GM19467 (cell line): ENCODE results near the gene ZNF579.
"Not testable (repeated sequence)": the region's sequence is repeated elsewhere in the genome, so short reads cannot be mapped to it uniquely, and the experiment has no call there.

Source experiments
- ATAC-seq: cut with Tn5 transposase; IDR thresholded peaks from one replicate; pipeline ENCODE4 v1.9.1; 2021; ENCODE audit warnings: mild to moderate bottlenecking, moderate library complexity; ENCODE audit not compliant: unreplicated experiment

ZNF579 gene

DNA sequence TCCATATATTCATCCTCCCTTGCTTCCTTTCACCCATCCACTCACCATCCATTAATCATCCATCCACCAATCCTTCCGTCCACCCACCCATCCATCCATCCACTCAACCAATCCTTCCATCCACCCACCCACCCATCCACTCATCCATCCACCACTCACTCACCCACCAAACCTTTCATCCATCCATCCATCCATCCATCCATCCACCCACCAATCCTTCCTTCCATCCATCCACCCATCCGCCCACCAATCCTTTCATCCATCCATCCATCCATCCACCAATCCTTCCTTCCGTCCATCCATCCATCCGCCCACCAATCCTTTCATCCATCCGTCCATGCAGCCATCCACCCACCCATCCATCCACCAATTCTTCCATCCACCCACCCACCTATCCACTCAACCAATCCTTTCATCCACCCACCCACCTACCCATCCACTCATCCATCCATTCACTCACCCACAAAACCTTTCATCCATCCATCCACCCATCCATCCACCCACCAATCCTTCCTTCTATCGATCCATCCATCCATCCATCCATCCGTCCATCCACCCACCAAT is 38.3 kb downstream of the ZNF579 start:
- ATAC-seq, result no peak

DNA sequence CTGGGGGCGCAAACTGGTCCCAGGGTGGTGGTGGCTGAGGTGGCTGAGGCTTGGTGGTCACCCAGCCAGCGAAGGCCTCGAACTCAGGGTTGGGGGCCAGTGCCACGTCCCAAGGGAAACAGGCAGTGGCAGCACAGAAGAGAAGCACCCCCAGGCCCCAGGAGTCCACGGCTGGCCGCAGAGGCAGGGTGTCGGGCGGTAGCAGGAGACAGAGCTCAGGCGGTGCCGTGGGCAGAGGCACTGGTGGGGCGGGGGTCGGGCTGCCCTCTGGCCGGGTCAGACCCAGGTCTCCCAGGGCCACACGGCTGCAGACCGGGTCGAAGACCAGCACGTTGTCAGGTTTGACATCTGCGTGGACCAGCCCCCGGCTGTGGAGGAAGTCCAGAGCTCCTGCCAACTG is 39.6 kb downstream of the ZNF579 start:
- ATAC-seq, result no peak

DNA sequence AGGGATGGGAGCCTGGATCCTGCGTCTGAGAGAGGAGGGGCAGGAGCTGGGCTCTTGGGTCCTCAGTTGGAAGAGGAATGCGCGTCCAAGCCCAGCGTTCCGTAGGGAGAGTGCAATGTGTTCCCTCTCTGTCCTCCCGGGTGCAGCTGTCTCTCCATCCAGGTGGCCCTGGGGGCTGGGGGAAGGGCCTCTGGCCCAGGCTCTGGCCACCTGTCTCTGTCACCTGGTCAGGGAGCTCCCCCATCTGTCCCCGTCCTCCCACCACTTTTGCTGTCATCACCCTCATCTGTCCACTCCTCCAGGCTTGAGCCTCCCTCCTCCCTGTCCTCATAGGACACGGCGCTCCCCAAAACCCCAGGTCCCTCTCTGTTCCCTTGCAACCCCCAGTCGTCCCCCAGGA is 40.0 kb downstream of the ZNF579 start:
- no peak for ATAC-seq

DNA sequence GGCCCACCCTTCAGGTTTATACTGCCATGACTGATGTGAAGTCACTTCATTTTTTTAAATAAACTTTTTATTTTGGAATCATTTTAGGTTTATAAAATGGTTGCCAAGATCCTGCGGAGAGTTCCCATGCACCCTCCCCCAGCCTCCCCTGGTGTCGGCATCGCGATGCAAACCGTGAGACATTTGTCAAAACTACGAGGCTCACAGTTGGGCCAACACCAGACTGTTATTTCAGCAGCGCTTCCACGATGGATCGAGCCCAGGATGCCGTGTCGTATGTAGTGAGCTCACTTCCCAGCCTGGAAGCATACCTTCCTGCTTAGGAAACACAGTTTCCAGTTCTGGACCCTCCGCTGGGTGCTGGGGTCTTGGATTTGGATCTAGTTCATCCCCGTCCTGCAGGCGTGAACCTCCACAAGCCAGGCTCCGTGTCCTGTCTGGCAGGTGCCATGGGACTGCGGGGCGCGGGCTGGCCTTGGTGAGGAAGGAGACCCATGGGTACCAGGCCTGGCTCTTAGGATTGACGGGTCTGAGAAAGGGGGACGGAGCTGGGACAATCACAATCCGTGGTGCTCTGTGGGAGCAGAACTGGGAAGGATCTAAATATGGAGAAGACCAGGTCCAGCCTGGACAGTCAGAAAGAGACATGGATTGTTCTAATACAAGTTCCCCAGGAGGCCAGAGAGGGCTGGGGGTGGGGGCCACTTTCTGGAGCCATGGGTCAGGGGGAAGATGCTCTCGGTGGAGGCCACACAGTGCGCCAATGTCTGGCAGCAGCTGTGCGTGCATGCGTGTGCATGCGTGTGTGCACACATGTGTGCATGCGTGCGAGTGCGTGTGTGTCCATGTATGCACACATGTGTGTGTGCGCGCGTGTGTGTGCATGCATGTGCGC is 41.3 kb downstream of the ZNF579 start:
- no peak for ATAC-seq

DNA sequence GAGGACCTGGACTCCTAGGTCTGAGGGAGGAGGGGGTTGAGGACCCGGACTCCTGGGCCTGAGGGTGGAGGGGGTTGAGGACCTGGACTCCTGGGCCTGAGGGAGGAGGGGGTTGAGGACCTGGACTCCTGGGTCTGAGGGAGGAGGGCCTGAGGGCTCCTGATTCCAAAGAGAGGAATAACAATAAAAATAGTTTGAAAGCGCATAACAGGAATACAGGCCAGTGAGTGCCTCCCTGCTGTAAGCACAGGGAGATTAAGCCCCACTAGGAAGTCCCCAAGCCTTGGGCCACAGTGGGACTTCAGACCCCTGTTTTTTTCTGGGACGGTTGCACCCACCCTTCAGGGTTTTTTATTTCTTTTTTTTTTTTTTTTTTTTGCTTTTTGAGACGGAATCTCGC is 42.5 kb downstream of the ZNF579 start:
- no peak for ATAC-seq

DNA sequence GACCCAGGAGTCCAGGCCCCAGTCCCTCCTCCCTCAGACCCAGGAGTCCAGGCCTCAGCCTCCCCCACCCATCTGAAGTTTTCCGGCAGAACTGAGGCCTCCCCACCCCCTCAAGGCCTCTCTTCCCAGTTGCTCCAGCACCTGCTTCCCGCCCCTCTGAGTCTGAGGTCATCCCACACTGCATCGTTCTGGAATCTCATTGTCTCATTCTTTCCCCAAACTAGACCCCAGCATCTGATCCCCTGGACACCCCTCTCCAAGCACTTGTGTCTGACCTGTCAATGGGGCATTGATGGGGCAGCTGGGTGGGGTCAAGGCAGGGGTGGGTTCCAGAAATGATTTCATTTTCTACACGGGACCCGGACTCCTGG is 42.9 kb downstream of the ZNF579 start:
- ATAC-seq, result no peak

DNA sequence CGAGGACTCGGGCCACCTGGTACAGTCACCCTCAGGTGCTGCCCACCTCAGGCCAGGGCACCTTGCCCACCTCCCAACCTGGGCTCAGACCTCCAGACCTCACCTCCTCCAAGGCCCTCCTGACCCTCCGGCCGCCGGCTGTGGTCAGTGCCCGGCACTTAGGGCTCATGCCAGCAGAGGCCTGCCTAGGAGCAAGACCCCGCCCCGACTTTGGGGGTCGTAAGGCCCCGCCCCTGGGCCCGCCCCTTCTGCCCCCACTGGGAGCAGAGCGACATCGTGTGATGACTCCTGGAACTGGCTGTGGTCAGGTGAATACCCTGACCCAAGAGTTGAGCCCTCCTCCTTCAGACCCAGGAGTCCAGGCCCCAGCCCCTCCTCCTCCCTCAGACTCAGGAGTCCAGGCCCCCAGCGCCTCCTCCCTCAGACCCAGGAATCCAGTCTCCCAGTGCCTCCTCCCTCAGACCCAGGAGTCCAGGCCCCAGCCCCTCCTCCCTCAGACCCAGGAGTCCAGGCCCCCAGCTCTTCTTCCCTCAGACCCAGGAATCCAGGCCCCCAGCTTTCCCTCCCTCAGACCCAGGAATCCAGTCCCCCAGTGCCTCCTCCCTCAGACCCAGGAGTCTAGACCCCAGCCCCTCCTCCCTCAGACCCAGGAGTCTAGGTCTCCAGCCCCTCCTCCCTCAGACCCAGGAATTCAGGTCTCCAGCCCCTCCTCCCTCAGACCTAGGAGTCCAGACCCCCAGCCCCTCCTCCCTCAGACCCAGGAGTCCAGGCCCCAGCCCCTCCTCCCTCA is 43.5 kb downstream of the ZNF579 start, which contains the start of gene SBK2:
Gene SBK2, minus strand, starts transcription at position 183 of the 790 bp plus-strand sequence. CDS start 839 bp downstream, outside the sequence.
- no peak for ATAC-seq

DNA sequence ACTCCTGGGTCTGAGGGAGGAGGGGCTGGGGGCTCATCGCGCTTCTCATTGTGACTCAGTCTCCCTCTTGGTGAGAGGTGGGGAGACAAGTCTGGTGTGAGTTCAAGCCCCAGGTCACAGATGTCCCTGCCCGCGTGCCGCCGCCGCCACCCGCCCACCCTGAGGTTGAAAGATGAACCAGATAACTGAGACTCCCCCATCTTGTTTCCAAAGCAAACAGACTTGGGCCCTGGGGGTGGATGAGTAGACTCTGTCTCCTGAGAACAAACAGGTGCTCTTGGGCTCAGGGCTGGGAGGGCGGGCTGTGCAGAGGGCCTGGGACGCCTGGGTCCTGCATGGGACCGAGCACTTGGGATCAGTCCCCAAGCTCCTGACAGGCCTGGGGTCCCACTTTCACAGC is 44.3 kb downstream of the ZNF579 start:
- no peak for ATAC-seq

DNA sequence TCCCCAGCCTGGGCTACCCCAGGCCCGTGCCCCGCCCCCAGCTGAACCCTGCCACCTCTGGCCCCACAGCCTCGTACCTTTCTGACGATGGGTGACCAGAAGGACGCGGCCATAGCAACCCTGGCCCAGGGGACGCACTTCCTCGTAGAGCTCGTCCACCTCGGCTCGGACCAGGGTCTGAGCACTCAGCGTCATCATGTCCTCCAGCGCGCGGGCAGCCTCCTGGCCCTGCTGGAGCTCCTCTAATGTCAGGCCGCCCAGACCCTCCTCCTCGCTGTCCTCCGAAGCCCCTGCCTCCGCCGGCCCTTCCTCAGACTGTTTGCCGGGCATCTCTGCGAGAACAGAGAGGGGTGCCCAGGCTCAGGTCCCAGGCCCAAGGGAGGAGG is 44.7 kb downstream of the ZNF579 start:
- no peak for ATAC-seq

DNA sequence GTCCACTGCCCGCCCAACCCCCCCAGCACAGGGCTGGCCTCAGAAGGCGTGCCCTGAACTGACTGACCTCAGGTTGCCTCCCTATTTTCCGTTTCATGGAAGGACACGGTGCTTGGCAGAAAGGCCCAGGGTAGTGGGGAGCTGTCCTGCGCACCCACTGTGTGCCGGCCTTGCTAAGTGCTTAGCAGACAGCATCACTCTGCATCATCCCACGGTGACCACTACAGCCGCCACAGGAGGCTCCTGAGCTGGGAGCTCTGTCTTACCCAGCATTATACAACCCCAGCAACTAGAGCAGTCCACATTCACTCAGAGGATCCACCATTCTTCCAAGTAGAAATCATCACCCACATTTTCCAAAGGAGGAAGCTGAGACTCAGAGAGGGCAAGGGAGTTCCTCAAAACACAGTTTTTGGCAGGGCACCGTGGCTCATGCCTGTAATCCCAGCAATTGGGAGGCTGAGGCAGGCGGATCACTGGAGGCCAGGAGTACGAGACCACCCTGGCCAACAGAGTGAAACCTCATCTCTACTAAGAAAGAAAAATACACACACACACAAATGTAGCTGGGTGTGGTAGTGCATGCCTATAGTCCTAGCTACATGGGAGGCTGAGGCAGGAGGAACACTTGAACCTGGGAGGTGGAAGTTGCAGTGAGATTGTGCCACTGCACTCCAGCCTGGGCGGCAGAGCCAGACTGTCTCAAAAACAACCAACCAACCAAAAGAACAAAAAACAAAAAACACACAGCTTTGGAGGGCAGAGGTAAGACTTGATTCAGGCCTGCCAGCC is 45.3 kb downstream of the ZNF579 start:
- no peak for ATAC-seq

DNA sequence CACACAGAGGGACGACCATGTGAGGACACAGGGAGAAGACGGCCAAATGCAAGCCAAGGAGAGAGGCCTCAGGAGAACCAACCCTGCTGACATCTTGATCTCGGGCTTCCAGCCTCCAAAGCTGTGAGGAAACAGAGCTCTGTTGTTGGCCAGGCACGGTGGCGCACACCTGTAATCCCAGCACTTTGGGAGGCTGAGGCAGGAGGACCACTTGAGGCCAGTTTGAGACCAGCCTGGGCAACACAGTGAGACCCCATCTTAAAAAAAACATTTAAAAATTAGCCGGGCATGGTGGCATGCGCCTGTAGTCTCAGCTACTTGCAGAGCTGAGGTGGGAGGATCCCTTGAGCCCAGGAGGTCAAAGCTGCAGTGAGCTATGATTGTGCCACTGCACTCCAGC is 46.4 kb downstream of the ZNF579 start:
- ATAC-seq, result not testable (repeated sequence)

DNA sequence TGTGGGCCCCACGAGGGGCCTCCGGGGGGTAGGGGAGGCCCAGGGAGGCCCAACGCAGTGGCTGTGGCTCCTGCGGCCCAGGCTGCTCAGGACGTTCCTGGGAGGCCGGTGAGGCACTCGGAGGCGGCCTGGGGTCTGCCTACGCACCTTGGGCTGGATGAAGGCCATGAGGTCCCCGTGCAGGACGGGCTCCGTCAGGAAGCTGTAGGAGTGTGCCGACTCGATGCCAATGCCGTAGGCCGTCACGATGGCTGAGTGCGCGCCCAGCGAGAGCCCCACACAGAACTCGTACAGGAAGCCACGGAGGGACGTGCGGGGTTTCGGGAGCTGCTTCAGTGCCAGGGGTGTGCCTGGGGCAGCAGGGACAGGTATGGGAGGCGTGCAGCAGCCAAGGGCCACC is 49.7 kb downstream of the ZNF579 start:
- no peak for ATAC-seq

DNA sequence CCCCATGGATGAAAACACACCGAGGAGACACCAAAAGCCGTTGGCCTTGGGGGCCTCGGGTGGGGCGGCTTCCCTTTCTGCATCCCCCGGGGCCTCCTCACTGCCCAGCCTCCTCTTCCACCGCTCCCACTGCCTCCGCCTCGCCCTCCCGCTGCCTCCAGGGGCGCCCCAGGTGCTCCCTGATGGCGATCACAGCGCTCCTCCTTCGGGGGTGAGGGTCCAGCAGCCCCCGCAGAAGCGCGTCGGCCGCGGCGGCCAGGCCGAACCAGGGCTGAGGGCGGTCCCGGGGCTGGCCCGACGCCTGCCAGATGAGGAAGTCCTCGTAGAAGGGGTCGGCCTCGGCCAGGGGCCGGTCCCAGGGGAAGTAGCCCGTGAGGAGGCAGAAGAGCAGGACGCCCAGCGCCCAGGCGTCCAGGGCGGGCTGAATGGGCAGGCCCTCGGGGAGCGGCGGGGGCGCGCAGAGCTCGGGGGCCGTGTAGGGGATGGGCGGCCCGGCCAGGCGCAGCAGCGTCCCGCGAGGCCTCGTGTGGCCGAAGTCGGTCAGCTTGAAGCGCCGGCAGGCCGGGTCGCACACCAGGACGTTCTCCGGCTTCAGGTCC is 50.9 kb downstream of the ZNF579 start:
- ATAC-seq, result no peak

DNA sequence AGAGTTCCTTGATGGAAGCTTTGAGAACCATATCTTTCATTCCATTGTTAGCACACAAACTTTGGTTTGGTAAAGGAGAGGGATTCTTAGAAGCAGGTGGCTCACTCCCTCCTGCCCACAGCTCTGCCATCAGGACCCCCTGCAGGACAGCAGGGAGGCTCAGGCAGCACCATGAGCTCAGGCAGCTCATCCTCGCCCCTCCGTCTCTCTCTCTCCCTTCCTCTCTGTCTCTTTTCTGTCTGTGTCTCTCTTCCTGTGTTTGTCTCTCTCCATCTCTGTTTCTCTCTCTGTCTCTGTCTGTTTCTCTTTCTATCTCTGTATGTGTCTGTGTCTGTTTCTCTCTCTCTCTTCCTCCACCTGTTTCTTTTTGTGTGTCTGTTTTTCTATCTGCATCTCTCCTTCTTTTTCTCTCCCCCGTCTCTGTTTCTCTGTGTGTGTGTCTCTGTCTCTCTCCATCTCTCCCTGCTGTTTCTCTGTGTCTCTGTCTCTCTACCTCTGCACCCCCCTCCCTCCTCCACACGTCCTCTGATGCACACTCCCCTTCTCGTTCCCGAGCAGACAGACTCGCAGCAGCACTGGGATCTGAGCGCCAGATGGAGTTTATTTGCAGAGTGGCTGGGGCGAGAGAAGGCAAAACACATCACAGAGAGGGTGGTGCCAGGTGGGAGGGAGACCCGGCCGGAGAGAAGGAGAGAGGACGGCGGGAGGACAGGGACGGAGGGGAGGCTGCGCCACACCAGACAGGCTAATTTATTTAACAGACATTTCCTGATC is 52.4 kb downstream of the ZNF579 start:
- ATAC-seq, result no peak

DNA sequence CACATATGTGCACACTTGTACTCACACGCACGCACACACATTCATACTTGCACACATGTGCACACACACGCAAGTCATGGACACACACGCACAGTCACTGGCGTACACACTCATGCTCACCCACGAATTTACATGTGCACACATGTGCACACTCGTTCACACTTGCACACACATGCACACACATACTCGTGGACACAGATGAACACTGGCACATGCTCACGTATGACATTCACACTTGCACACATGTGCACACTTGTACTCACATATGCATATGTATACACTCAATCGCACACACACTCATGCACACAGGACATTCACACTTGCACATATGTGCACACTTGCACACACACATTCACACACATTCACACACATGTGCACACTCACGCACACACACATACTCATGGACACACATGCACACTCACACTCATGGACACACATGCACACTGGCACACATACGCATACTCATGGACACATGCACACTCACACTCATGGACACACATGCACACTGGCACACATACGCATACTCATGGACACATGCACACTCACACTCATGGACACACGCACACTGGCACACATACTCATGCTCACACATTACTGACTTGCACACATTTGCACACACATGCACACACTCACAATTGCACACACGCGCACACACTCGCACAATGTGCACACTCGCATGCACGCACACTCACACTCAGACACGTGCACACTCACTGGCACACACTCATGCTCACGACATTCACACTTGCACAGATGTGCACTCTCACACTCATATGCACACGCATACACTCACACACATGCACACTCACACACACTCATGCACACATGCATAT is 53.2 kb downstream of the ZNF579 start:
- no peak for ATAC-seq
